HepG2 (cell line): ENCODE results near the gene IL26. TPM values are rescaled to one million over a fixed set of nuclear protein-coding genes. Genes with fewer than 3 reads are reported as not detected.

Experiments
- ATAC-seq: fragments of 200-7000 bp; cut with Tn5 transposase; 3 replicates; pipeline ENCODE4 v1.9.1; 2020; ENCODE audit warnings: mild to moderate bottlenecking, moderate library complexity
- BruUV-seq: library from RNA; stranded (reverse); fragments of 400-500 nt; replicated peaks from 2 replicates; lab custom pipeline; 2021; lab: Mats Ljungman, UMichigan
- CTCF ChIA-PET: fragments of 300-600 bp; formaldehyde crosslinking; extraction: SDS; loops from one replicate; lab custom pipeline; 2021; ENCODE audit warnings: low total read pairs, inconsistent platforms, low intra/inter-chr PET ratio; lab: Yijun Ruan, JAX
- POLR2A ChIA-PET: fragments of 350-600 bp; sonication (Branson Sonifier 250); formaldehyde crosslinking; loops from one replicate; lab custom pipeline; 2020; ENCODE audit warnings: antibody characterized with exemption, inconsistent platforms; lab: Yijun Ruan, JAX
- DNase-seq: peaks from one replicate; pipeline ENCODE4 v3.0.0-alpha.2; 2015; ENCODE audit warnings: low spot score
- FAIRE-seq: peaks from 3 replicates; lab custom pipeline; 2011; peaks lifted over from hg19 to GRCh38; lab: Jason Lieb, UNC
- H2AFZ ChIP-seq: one replicate; pipeline ENCODE4 v1.6.1; 2011; ENCODE audit warnings: low read length, inconsistent platforms
- H3K27ac ChIP-seq: fragments of 300-600 bp; 3 replicates; pipeline ENCODE4 v1.8.0; 2011; ENCODE audit warnings: mixed run types, mild to moderate bottlenecking, mixed read lengths, low read length, inconsistent platforms; ENCODE audit not compliant: insufficient read depth; ENCODE audit errors: extremely low read length
- H3K27me3 ChIP-seq, 2 experiments: fragments of 200-600 bp in 1 of 2; 2 replicates in 1 of 2; 3 replicates in 1 of 2; pipeline versions ENCODE4 v1.6.0 to v1.8.0; 2011; ENCODE audit warnings: low read length in 2 of 2, mild to moderate bottlenecking in 2 of 2, moderate library complexity in 2 of 2, inconsistent platforms in 1 of 2; ENCODE audit not compliant: insufficient read depth in 2 of 2, control insufficient read depth in 1 of 2
- H3K36me3 ChIP-seq, 2 experiments: fragments of 200-600 bp in 1 of 2; replicated peaks in 1 of 2; 2 replicates in 1 of 2; 3 replicates in 1 of 2; pipeline versions ENCODE4 v1.5.1 to v1.8.0; 2011; ENCODE audit warnings: low read length in 2 of 2, inconsistent platforms in 1 of 2; ENCODE audit not compliant: insufficient read depth in 2 of 2, control insufficient read depth in 1 of 2
- H3K4me1 ChIP-seq: 2 replicates; pipeline ENCODE4 v1.5.1; 2012; ENCODE audit warnings: low read length, inconsistent platforms; ENCODE audit not compliant: insufficient read depth
- H3K4me2 ChIP-seq: 2 replicates; pipeline ENCODE4 v1.6.0; 2011; ENCODE audit warnings: low read depth, low read length, inconsistent platforms
- H3K4me3 ChIP-seq, 3 experiments: fragments of 200-600 bp in 1 of 3; sonication (generic), shearing (Covaris generic) in 1 of 3; replicated peaks in 1 of 3; 2 replicates each; pipeline ENCODE4 v1.5.1; 2011 to 2016; ENCODE audit warnings: low read length in 3 of 3, inconsistent platforms in 2 of 3, low read depth in 2 of 3, mild to moderate bottlenecking in 2 of 3, control low read depth in 1 of 3, mixed read lengths in 1 of 3; ENCODE audit not compliant: insufficient read depth in 1 of 3
- H3K79me2 ChIP-seq: one replicate; pipeline ENCODE4 v1.6.1; 2011; ENCODE audit warnings: low read length, inconsistent platforms; ENCODE audit not compliant: insufficient read depth
- H3K9ac ChIP-seq: 2 replicates; pipeline ENCODE4 v1.6.0; 2011; ENCODE audit warnings: mild to moderate bottlenecking, low read depth, low read length, inconsistent platforms; ENCODE audit not compliant: insufficient read depth
- H3K9me3 ChIP-seq: 2 replicates; pipeline ENCODE4 v1.5.1; 2012; ENCODE audit warnings: mild to moderate bottlenecking, low read length
- H4K20me1 ChIP-seq: 2 replicates; pipeline ENCODE4 v1.6.0; 2011; ENCODE audit warnings: inconsistent platforms, mild to moderate bottlenecking, low read length, moderate library complexity; ENCODE audit not compliant: insufficient read depth
- FOSL1 ChIP-seq: sonication (generic); formaldehyde crosslinking; IDR thresholded peaks from 2 replicates; pipeline ENCODE4 v1.9.0; 2021; ENCODE audit warnings: missing genetic modification reagents, borderline replicate concordance
- PHF21A ChIP-seq: sonication (generic); formaldehyde crosslinking; IDR thresholded peaks from 2 replicates; pipeline ENCODE4 v1.5.0; 2020; ENCODE audit warnings: mild to moderate bottlenecking, missing genetic modification reagents
- SMARCC2 ChIP-seq: fragments of 450-650 bp; IDR thresholded peaks from 2 replicates; pipeline ENCODE4 v1.6.1; 2017; ENCODE audit warnings: antibody characterized with exemption, mild to moderate bottlenecking
- ZMAT3 ChIP-seq: sonication (generic); formaldehyde crosslinking; conservative IDR thresholded peaks from 2 replicates; pipeline ENCODE4 v1.7.0; 2021; ENCODE audit warnings: missing genetic modification reagents
- ZNF331 ChIP-seq: sonication (generic); formaldehyde crosslinking; IDR thresholded peaks from 2 replicates; pipeline ENCODE4 v1.4.0; 2020; ENCODE audit warnings: missing genetic modification reagents
- ZNF431 ChIP-seq: sonication (generic); formaldehyde crosslinking; IDR thresholded peaks from 2 replicates; pipeline ENCODE4 v1.9.0; 2022; ENCODE audit warnings: missing genetic modification reagents, low read depth, mild to moderate bottlenecking, borderline replicate concordance
- ZNF550 ChIP-seq: sonication (generic); formaldehyde crosslinking; IDR thresholded peaks from 2 replicates; pipeline ENCODE4 v1.4.0; 2020; ENCODE audit warnings: mild to moderate bottlenecking, missing genetic modification reagents, borderline replicate concordance
- ZNF816 ChIP-seq: sonication (generic); formaldehyde crosslinking; IDR thresholded peaks from 2 replicates; pipeline ENCODE4 v1.8.0; 2022; ENCODE audit warnings: missing genetic modification reagents, mild to moderate bottlenecking, borderline replicate concordance
- in situ Hi-C: cut with HindIII; loops from 2 replicates; pipeline ENCODE4 v1.10.0; 2017; ENCODE audit warnings: low pct_unique_long_range_greater_than_20kb; ENCODE audit not compliant: extremely low pct_ligation_motif_present
- intact Hi-C: fragments of 100-400 bp; cut with micrococcal nuclease; formaldehyde crosslinking; loops from one replicate; pipeline ENCODE4 v1.10.0; 2022; ENCODE audit not compliant: unreplicated experiment
- polyA plus RNA-seq, 8 experiments: library from polyadenylated mRNA; depleted of rRNA in 3 of 8; stranded (reverse) in 7 of 8; unstranded in 1 of 8; fragments of >200 nt; fragmentation: Illumina TruSeq in 4 of 8; extraction: Trizol in 4 of 8; gene quantifications; 2 replicates each; pipeline versions ENCODE4 v1.2.1 to v1.2.3, GENCODE V29; 2011 to 2016; ENCODE audit warnings: low read depth in 4 of 8, missing spikeins in 1 of 8, mixed read lengths in 1 of 8; ENCODE audit not compliant: insufficient read depth in 1 of 8
- total RNA-seq, 5 experiments: library from RNA; depleted of rRNA; stranded (reverse); fragments of >200 nt; fragmentation: Illumina TruSeq; extraction: Trizol; gene quantifications; 2 replicates each; pipeline ENCODE4 v1.2.3, GENCODE V29; 2016; ENCODE audit warnings: low read depth in 1 of 5
- TF ChIP-seq, protein P1 (sequence below): sonication (generic); formaldehyde crosslinking; IDR thresholded peaks from 2 replicates; pipeline ENCODE4 v1.4.0; 2020; ENCODE audit warnings: mild to moderate bottlenecking, low read depth, missing genetic modification reagents
- TF ChIP-seq, protein P2 (sequence below): sonication (generic); formaldehyde crosslinking; conservative IDR thresholded peaks from 2 replicates; pipeline ENCODE4 v1.4.0; 2020; ENCODE audit warnings: mild to moderate bottlenecking, missing genetic modification reagents, moderate library complexity
- TF ChIP-seq, protein P3 (sequence below): sonication (generic); formaldehyde crosslinking; IDR thresholded peaks from 2 replicates; pipeline ENCODE4 v1.4.0; 2020; ENCODE audit warnings: missing genetic modification reagents, borderline replicate concordance
- TF ChIP-seq, protein P4 (sequence below): sonication (generic); formaldehyde crosslinking; IDR thresholded peaks from 2 replicates; pipeline ENCODE4 v1.4.0; 2020; ENCODE audit warnings: missing genetic modification reagents

Gene IL26
- total and polyA plus RNA-seq, 2 of the 13 experiments (the other 11 are each of a cell fraction or from before 2014, with no cell fraction given): not detected

DNA sequence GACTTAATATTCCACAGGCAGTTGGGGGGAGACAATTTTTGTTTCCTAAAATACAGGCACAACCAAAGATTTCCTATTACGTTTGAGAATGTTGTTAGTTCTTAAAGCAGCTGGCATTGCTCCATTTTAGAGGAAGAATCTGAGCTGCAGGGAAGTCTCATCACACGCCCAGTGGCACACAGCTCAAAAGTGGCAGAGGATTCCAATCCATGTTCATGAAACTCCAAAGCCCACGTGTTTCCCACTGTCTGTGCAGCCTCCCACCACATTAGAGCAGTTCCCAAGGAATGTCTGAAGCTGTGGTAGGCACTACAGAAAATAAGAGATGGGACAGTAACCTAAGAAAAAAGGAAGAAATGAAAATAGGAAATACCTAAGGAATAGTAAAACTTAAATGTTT, 6.1 kb upstream of the IL26 start (continued):
- TF ChIP-seq, protein P1, sequence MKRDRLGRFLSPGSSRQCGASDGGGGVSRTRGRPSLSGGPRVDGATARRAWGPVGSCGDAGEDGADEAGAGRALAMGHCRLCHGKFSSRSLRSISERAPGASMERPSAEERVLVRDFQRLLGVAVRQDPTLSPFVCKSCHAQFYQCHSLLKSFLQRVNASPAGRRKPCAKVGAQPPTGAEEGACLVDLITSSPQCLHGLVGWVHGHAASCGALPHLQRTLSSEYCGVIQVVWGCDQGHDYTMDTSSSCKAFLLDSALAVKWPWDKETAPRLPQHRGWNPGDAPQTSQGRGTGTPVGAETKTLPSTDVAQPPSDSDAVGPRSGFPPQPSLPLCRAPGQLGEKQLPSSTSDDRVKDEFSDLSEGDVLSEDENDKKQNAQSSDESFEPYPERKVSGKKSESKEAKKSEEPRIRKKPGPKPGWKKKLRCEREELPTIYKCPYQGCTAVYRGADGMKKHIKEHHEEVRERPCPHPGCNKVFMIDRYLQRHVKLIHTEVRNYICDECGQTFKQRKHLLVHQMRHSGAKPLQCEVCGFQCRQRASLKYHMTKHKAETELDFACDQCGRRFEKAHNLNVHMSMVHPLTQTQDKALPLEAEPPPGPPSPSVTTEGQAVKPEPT: no peak
- TF ChIP-seq ZNF816 (CRISPR knock-in tag): no peak

DNA sequence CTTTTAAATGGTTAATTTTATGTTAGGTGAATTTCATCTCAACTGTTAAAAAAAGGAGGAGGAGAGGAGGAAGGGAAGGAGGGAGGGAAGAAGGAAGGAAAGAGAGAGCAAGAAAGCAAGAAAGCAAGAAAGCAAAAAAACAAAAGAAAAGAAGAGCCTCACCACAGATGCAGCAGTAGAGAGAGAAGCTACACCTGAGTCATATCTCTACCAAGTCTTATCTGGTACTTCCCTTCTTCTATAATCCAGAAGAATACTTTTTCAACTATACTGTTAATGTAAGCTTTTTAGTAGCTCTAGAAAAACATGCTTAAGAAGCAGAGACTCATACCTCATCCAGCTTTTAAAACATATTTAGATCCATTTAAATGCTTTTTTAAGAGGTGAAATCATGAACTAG, 5.6 kb upstream of the IL26 start:
- in situ Hi-C loops: no loop called here
- TF ChIP-seq, protein P2, sequence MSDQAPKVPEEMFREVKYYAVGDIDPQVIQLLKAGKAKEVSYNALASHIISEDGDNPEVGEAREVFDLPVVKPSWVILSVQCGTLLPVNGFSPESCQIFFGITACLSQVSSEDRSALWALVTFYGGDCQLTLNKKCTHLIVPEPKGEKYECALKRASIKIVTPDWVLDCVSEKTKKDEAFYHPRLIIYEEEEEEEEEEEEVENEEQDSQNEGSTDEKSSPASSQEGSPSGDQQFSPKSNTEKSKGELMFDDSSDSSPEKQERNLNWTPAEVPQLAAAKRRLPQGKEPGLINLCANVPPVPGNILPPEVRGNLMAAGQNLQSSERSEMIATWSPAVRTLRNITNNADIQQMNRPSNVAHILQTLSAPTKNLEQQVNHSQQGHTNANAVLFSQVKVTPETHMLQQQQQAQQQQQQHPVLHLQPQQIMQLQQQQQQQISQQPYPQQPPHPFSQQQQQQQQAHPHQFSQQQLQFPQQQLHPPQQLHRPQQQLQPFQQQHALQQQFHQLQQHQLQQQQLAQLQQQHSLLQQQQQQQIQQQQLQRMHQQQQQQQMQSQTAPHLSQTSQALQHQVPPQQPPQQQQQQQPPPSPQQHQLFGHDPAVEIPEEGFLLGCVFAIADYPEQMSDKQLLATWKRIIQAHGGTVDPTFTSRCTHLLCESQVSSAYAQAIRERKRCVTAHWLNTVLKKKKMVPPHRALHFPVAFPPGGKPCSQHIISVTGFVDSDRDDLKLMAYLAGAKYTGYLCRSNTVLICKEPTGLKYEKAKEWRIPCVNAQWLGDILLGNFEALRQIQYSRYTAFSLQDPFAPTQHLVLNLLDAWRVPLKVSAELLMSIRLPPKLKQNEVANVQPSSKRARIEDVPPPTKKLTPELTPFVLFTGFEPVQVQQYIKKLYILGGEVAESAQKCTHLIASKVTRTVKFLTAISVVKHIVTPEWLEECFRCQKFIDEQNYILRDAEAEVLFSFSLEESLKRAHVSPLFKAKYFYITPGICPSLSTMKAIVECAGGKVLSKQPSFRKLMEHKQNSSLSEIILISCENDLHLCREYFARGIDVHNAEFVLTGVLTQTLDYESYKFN (CRISPR knock-in tag): no peak
- TF ChIP-seq ZMAT3 (CRISPR knock-in tag) (no peak), ZNF431 (no peak), PHF21A (no peak), ZNF550 (CRISPR knock-in tag) (no peak), FOSL1 (CRISPR knock-in tag) (no peak), SMARCC2 (no peak), ZNF331 (CRISPR knock-in tag) (no peak)
- TF ChIP-seq, protein P3, sequence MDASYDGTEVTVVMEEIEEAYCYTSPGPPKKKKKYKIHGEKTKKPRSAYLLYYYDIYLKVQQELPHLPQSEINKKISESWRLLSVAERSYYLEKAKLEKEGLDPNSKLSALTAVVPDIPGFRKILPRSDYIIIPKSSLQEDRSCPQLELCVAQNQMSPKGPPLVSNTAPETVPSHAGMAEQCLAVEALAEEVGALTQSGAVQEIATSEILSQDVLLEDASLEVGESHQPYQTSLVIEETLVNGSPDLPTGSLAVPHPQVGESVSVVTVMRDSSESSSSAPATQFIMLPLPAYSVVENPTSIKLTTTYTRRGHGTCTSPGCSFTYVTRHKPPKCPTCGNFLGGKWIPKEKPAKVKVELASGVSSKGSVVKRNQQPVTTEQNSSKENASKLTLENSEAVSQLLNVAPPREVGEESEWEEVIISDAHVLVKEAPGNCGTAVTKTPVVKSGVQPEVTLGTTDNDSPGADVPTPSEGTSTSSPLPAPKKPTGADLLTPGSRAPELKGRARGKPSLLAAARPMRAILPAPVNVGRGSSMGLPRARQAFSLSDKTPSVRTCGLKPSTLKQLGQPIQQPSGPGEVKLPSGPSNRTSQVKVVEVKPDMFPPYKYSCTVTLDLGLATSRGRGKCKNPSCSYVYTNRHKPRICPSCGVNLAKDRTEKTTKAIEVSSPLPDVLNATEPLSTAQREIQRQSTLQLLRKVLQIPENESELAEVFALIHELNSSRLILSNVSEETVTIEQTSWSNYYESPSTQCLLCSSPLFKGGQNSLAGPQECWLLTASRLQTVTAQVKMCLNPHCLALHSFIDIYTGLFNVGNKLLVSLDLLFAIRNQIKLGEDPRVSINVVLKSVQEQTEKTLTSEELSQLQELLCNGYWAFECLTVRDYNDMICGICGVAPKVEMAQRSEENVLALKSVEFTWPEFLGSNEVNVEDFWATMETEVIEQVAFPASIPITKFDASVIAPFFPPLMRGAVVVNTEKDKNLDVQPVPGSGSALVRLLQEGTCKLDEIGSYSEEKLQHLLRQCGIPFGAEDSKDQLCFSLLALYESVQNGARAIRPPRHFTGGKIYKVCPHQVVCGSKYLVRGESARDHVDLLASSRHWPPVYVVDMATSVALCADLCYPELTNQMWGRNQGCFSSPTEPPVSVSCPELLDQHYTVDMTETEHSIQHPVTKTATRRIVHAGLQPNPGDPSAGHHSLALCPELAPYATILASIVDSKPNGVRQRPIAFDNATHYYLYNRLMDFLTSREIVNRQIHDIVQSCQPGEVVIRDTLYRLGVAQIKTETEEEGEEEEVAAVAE: no peak
- TF ChIP-seq, protein P4, sequence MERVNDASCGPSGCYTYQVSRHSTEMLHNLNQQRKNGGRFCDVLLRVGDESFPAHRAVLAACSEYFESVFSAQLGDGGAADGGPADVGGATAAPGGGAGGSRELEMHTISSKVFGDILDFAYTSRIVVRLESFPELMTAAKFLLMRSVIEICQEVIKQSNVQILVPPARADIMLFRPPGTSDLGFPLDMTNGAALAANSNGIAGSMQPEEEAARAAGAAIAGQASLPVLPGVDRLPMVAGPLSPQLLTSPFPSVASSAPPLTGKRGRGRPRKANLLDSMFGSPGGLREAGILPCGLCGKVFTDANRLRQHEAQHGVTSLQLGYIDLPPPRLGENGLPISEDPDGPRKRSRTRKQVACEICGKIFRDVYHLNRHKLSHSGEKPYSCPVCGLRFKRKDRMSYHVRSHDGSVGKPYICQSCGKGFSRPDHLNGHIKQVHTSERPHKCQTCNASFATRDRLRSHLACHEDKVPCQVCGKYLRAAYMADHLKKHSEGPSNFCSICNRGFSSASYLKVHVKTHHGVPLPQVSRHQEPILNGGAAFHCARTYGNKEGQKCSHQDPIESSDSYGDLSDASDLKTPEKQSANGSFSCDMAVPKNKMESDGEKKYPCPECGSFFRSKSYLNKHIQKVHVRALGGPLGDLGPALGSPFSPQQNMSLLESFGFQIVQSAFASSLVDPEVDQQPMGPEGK (CRISPR knock-in tag): no peak

More for the DNA sequence above, 5.6 kb upstream of the IL26 start:
- ATAC-seq (no peak), DNase-seq (no peak), FAIRE-seq (no peak)
- Histone ChIP-seq H3K9ac (no peak overlapping the region), H3K4me2 (no peak overlapping the region), H3K79me2 (no peaks in the 10 kb centered on the region), H2AFZ (no peak overlapping the region), H3K9me3 (no peaks in the 10 kb centered on the region), H3K36me3 (no peaks in the 10 kb centered on the region), H3K4me1 (no peaks in the 10 kb centered on the region), H3K27ac (no peak overlapping the region), H3K27me3 (peaks cover 0 to 17% of the 10 kb centered on the region in 2 experiments; a peak in 2 of 5 replicates), H3K4me3 (no peak overlapping the region), H4K20me1 (no peaks in the 10 kb centered on the region)
- ChIA-PET POLR2A (no interaction called here), CTCF (no interaction called here)
- intact Hi-C loops: no loop called here
- BruUV-seq: no TSS peak
